Bronchial epithelial cell (primary cell): ENCODE results near the gene CHST9. TPM values are rescaled to one million over a fixed set of nuclear protein-coding genes. Genes with fewer than 3 reads are reported as not detected.

Source experiments
- DNase-seq: peaks from one replicate; pipeline ENCODE4 v3.0.0-alpha.2; 2010; ENCODE audit warnings: low read depth
- FAIRE-seq: peaks from 2 replicates; lab custom pipeline; 2011; peaks lifted over from hg19 to GRCh38; lab: Jason Lieb, UNC
- H3K27me3 ChIP-seq: 2 replicates; pipeline ENCODE4 v1.5.1; 2011; ENCODE audit warnings: low read length; ENCODE audit not compliant: control insufficient read depth, insufficient read depth
- H3K36me3 ChIP-seq: 2 replicates; pipeline ENCODE4 v1.5.1; 2011; ENCODE audit warnings: low read length; ENCODE audit not compliant: control insufficient read depth, insufficient read depth
- H3K4me3 ChIP-seq: 2 replicates; pipeline ENCODE4 v1.5.1; 2011; ENCODE audit warnings: mild to moderate bottlenecking, low read depth, low read length, control low read depth
- total RNA-seq: library from RNA; depleted of rRNA; stranded (reverse); fragments of >200 nt; gene quantifications from 2 replicates; pipeline ENCODE4 v1.2.1, GENCODE V29; 2014
- TF ChIP-seq, protein P1 (sequence below): IDR thresholded peaks from 2 replicates; pipeline ENCODE4 v1.5.1; 2011; ENCODE audit warnings: mild to moderate bottlenecking, moderate library complexity, low read length, control low read depth, inconsistent platforms; ENCODE audit not compliant: insufficient read depth, severe bottlenecking

CHST9 gene
- total RNA-seq, 1 donor from 2014 or later, result 0.26 TPM

GRCh38 chr18:27054926-27055325, 130.2 kb downstream of the CHST9 start:
- no peaks in the 10 kb centered on the region for H3K36me3 ChIP-seq
- no peak for FAIRE-seq
- TF ChIP-seq, protein P1, sequence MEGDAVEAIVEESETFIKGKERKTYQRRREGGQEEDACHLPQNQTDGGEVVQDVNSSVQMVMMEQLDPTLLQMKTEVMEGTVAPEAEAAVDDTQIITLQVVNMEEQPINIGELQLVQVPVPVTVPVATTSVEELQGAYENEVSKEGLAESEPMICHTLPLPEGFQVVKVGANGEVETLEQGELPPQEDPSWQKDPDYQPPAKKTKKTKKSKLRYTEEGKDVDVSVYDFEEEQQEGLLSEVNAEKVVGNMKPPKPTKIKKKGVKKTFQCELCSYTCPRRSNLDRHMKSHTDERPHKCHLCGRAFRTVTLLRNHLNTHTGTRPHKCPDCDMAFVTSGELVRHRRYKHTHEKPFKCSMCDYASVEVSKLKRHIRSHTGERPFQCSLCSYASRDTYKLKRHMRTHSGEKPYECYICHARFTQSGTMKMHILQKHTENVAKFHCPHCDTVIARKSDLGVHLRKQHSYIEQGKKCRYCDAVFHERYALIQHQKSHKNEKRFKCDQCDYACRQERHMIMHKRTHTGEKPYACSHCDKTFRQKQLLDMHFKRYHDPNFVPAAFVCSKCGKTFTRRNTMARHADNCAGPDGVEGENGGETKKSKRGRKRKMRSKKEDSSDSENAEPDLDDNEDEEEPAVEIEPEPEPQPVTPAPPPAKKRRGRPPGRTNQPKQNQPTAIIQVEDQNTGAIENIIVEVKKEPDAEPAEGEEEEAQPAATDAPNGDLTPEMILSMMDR, result no peak

DNA sequence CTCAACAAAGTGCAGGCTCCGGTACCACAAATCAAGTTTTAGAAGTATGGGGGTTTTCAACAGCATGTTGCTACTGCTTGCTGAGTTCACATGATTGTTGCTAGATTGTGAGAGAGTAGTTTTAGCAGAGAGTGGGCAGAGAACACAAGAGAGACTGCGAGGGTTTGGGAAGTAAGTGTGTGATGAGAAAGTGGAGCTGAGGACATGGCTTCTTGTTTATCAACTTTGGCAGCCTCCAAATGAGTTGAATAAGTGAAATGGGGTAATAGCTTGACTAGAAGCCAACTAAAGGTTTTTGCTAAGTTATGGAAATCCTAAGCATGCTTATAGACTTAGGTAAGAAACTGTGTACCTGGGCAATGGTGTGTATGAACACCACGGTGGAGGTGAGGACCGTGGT, 135.1 kb downstream of the CHST9 start:
- no peaks in the 10 kb centered on the region for H3K27me3 ChIP-seq
- no peaks in the 10 kb centered on the region for H3K36me3 ChIP-seq
- FAIRE-seq (peak; percentile 40), DNase-seq (no peak)
- H3K4me3 ChIP-seq, result no peak overlapping the region
- TF ChIP-seq, protein P1, result no peak

More at GRCh38 chr18:27054926-27055325, 130.2 kb downstream of the CHST9 start:
- no peaks in the 10 kb centered on the region for H3K27me3 ChIP-seq
- no peak for DNase-seq
- H3K4me3 ChIP-seq, result no peak overlapping the region

GRCh38 chr18:27045342-27045741, 139.8 kb downstream of the CHST9 start:
- TF ChIP-seq, protein P1, result no peak
- DNase-seq, result no peak
- H3K36me3 ChIP-seq, result no peaks in the 10 kb centered on the region

GRCh38 chr18:27042177-27042576, 142.9 kb downstream of the CHST9 start:
- TF ChIP-seq, protein P1, result no peak
- Histone ChIP-seq H3K4me3 (no peak overlapping the region), H3K36me3 (no peaks in the 10 kb centered on the region), H3K27me3 (no peaks in the 10 kb centered on the region)
- DNase-seq, result no peak
- no peak for FAIRE-seq

More at GRCh38 chr18:27045342-27045741, 139.8 kb downstream of the CHST9 start:
- no peak for FAIRE-seq
- H3K27me3 ChIP-seq, result no peaks in the 10 kb centered on the region
- no peak overlapping the region for H3K4me3 ChIP-seq

DNA sequence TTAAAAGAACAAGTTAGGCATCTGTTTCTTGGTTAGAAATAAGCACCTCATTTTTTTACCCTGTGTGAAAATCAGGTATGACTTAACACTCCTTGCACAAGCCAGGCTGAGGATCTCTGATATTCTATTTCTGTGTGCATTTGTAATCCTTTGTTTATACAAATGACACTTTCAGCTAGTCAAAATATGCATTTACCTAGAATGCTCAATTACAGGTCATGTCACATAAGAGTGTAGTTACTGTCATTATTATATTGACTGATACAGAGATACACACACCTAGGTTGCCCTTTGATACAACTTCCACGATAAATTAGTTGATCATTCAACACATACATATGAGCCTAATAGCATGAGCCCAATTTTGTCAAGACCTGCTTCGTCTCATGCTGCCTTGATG, 144.3 kb downstream of the CHST9 start:
- DNase-seq (no peak), FAIRE-seq (no peak)
- Histone ChIP-seq H3K36me3 (no peaks in the 10 kb centered on the region), H3K4me3 (no peak overlapping the region), H3K27me3 (no peaks in the 10 kb centered on the region)
- TF ChIP-seq, protein P1, result no peak

- no peaks in the 10 kb centered on the region for H3K27me3 ChIP-seq
- TF ChIP-seq, protein P1, result no peak
Observed at GRCh38 chr18:27033722-27034121, 151.4 kb downstream of the CHST9 start.

More at GRCh38 chr18:27033722-27034121, 151.4 kb downstream of the CHST9 start:
- no peak for FAIRE-seq
- Histone ChIP-seq H3K36me3 (no peaks in the 10 kb centered on the region), H3K4me3 (no peak overlapping the region)
- no peak for DNase-seq
